Right cardiac atrium (tissue), 5 donors: Measurements from ENCODE around the gene PSMC3IP. TPM values are rescaled to one million over a fixed set of nuclear protein-coding genes. Genes with fewer than 3 reads are reported as not detected.
"Not testable (repeated sequence)": the region's sequence is repeated elsewhere in the genome, so short reads cannot be mapped to it uniquely, and the experiment has no call there.

Source experiments
- ATAC-seq, 2 donors: fragments of 200-7000 bp; cut with Tn5 transposase; one replicate each; pipeline versions ENCODE4 v1.8.0 to v1.9.1; 2020; ENCODE audit warnings: moderate library complexity in 2 of 2, mild to moderate bottlenecking in 1 of 2
- DNase-seq, 3 donors: peaks; one replicate each; pipeline ENCODE4 v3.0.0-alpha.2; 2020
- H3K27ac ChIP-seq: one replicate; pipeline ENCODE4 v1.5.1; 2013; ENCODE audit warnings: mild to moderate bottlenecking, low read length, control low read depth, moderate library complexity
- H3K27me3 ChIP-seq: one replicate; pipeline ENCODE4 v1.6.1; 2013; ENCODE audit not compliant: control insufficient read depth, insufficient read depth
- H3K4me1 ChIP-seq: one replicate; pipeline ENCODE4 v1.6.1; 2013; ENCODE audit warnings: low read length; ENCODE audit not compliant: control insufficient read depth, insufficient read depth
- H3K4me3 ChIP-seq: one replicate; pipeline ENCODE4 v1.5.1; 2013; ENCODE audit warnings: low read length, control low read depth
- H3K9me3 ChIP-seq: one replicate; pipeline ENCODE4 v1.6.1; 2013; ENCODE audit warnings: low read length; ENCODE audit not compliant: control insufficient read depth
- WGBS: extraction: QIAGEN DNeasy Blood & Tissue Kit; methylation state at CpG from one replicate; pipeline ENCODE4 v1.1.7; 2013; 5-methylcytosine and 5-hydroxymethylcytosine counted together
- intact Hi-C, 4 donors: fragments of 100-400 bp; cut with DNase I; formaldehyde crosslinking; loops; one replicate each; pipeline versions ENCODE4 v1.11.0 to v1.14.0; 2022 to 2023
- long read RNA-seq, 4 donors: library from polyadenylated mRNA; unstranded; transcript quantifications; one replicate each; pipeline ENCODE4 v2.0.0, GENCODE V29; 2020 to 2021
- polyA plus RNA-seq: library from polyadenylated mRNA; stranded (reverse); fragments of 200-250 nt; gene quantifications from one replicate; pipeline ENCODE4 v1.2.3, GENCODE V29; 2013
- total RNA-seq, 4 donors: library from RNA; stranded (reverse); fragmentation: NEBNext Ultra II Directional; extraction: Animal tissue kit (Norgen Biotek cat#: 25700); gene quantifications; one replicate each; pipeline ENCODE4 v1.2.1, GENCODE V29; 2021
- donor health status: healthy with polysubstance abuse.
- donor health status: DM: no; HTN: yes; CAD: no.
- donor health status: DM: no; HTN: no; CAD: no.
- donor health status: DM: no; HTN: yes; CAD: no; lungs with severe emphysema.
- donor health status: DM: yes; HTN: yes; CAD: no.

PSMC3IP gene, protein sequence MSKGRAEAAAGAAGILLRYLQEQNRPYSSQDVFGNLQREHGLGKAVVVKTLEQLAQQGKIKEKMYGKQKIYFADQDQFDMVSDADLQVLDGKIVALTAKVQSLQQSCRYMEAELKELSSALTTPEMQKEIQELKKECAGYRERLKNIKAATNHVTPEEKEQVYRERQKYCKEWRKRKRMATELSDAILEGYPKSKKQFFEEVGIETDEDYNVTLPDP
- 1 to 10 TPM; 1.4 to 3.3 (median 2.5) TPM for total RNA-seq
- 2.2 TPM for polyA plus RNA-seq
- long read RNA-seq, donor 1, partial matches to known transcripts, result 0 of 4 reads
- long read RNA-seq, donor 1, other reads (novel, unspliced or antisense), result 0 of 4 reads
- long read RNA-seq, donor 2, partial matches to known transcripts, result 0 of 1 reads
- long read RNA-seq, donor 2, other reads (novel, unspliced or antisense), result 0 of 1 reads
- long read RNA-seq, donor 3, partial matches to known transcripts, result 0 of 5 reads
- long read RNA-seq, donor 3, other reads (novel, unspliced or antisense), result 0 of 5 reads
- long read RNA-seq, donor 4, result 0 reads

DNA sequence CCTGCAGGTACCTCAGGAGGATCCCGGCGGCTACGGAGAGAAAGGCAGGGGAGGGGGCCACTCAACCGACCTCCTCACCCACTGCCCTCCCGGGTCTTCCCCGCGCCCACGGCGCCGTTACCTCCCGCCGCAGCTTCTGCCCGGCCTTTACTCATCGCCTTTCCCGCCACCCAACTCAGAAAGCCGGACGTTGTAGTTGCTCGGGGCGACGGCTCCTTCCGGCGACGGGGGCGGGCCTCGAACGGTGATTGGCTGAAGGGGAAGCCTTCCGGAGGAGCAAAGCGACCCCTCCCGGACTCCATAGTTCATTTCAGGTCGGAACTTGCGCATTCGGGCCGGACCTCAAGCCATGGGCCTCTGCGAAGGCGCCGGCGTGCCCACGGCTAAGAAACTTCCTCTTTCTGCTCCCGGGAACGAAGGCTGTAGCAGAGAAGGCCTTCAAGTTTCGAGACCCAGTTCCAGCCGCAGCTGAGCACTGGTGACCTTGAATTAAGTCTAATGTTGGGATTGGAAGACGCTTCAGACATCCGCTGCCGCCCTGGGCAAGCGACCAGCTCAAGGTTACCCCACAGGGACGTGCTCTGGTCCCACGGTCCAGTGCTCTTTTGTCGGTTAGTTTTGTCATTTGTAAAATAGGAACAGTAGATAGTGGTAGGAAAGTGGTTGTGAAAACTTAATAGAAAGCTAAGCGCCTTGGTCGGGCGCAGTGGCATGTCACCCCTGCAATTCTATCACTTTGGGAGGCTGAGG is at the start of gene PSMC3IP:
TSS of gene PSMC3IP (minus strand) at position 198 of the 750 bp plus-strand sequence. CDS start at position 155, 43 bp downstream.
- Histone ChIP-seq H3K27ac (peak within 1 kb of the TSS; percentile 85), H3K27me3 (no peaks in the 10 kb centered on the region), H3K4me1 (no peaks in the 10 kb centered on the region), H3K4me3 (peak within 1 kb of the TSS; percentile 60), H3K9me3 (no peaks in the 10 kb centered on the region)
- under 1% methylated on average over 52 of the region's 52 CpGs for WGBS
- DNase-seq (peak; percentile 97 to 98 (median 97)), ATAC-seq (peak; percentile 95)
- intact Hi-C loops, result loop anchor here in 2 of 4 donors (2.0 to 5.0 kb wide), 2 partner anchors 100 to 101 kb away; partner anchors contain the start of gene PLEKHH3 (in 1 of the 2)

GRCh38 chr17:42623732-42624596 is 46.4 kb upstream of the PSMC3IP start:
- no peak overlapping the region for H3K27ac ChIP-seq
- intact Hi-C loops, result no loop called here
- DNase-seq (peak in 1 of 3 donors; percentile 16), ATAC-seq (peak; percentile 43 to 75)
- no peaks in the 10 kb centered on the region for H3K27me3 ChIP-seq
- no peaks in the 10 kb centered on the region for H3K9me3 ChIP-seq
- WGBS, result 80% methylated on average over 7 of the region's 7 CpGs
- no peak overlapping the region for H3K4me3 ChIP-seq
- no peaks in the 10 kb centered on the region for H3K4me1 ChIP-seq

- H3K9me3 ChIP-seq, result no peaks in the 10 kb centered on the region
- no peak overlapping the region for H3K27ac ChIP-seq
- ATAC-seq, result no peak
- intact Hi-C loops, result no loop called here
- H3K27me3 ChIP-seq, result no peaks in the 10 kb centered on the region
- no peaks in the 10 kb centered on the region for H3K4me1 ChIP-seq
- H3K4me3 ChIP-seq, result no peak overlapping the region
- 84% methylated on average over 2 of the region's 2 CpGs for WGBS
- no peak for DNase-seq
These were observed 45.7 kb upstream of the PSMC3IP start for GRCh38 chr17:42623271-42623670.

DNA sequence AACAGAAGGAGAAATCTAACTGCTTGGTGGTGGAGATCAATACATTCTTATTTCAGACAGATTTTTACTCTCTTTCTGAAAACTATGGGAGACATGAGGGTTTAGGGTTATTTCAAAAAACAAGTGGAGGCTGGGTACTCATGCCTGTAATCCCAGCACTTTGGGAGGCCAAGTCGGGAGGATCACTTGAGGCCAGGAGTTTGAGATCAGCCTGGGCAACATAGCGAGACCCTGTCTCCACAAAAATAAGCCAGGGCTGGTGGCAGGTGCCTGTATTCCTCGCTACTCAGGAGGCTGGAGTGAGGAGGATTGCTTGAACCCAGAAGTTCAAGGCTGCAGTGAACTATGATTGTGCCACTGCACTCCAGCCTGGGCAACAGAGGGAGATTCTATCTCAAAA is 44.5 kb upstream of the PSMC3IP start:
- 90% methylated on average over 3 of the region's 3 CpGs for WGBS
- H3K9me3 ChIP-seq, H3K4me1 ChIP-seq, intact Hi-C loops, H3K27ac ChIP-seq, H3K4me3 ChIP-seq, ATAC-seq, H3K27me3 ChIP-seq: not testable (repeated sequence)
- DNase-seq, result peak in 1 of 3 donors; percentile 2

DNA sequence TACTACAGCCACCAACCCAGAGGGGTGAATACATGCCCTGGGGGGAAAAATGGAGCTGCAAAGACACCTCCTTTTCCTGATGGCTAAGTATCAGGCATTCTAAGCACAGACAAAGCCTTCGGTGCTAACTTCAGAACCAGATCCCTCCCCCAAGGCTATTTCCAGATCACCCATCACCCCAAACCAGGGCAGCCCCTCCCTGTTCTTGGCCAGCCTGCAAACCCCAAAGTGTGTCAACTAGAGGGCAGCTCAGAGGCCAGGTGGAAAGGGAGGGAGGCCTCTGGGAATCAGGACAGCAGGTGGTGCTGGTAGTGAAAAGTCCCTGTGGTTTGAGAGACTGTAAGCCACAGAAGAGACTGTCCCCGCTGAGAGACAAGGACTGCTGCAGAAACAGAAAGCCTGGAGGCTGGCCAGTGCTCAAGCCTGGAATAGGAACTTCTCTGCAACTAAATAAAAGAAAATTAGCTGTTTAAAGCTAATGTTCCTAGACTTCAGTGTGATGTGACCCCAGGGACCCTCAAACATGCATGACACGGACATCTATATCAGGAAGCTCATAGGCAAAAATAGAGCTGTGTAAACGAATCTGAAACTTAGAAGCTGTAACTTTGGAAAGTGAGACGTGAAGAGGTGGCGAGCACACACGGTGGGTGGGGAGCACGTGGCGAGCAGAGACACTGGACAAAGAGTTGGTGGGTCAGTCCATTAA is 41.1 kb upstream of the PSMC3IP start:
- Histone ChIP-seq H3K27me3 (no peaks in the 10 kb centered on the region), H3K4me1 (peaks cover 5% of the 10 kb centered on the region), H3K9me3 (no peaks in the 10 kb centered on the region), H3K4me3 (no peak overlapping the region), H3K27ac (peak overlapping the region; percentile 38)
- ATAC-seq (peak; percentile 69 to 88), DNase-seq (peak; percentile 22 to 74 (median 60))
- intact Hi-C loops, result loop anchor here in 1 of 4 donors (5.0 kb wide), 1 partner anchor 34 kb away; no protein-coding TSS in a partner anchor
- WGBS, result 21% methylated on average over 9 of the region's 9 CpGs

- H3K27me3 ChIP-seq, result no peaks in the 10 kb centered on the region
- DNase-seq (peak in 1 of 3 donors; percentile 34), ATAC-seq (peak; percentile 18 to 27)
- H3K4me1 ChIP-seq, result peaks cover 5% of the 10 kb centered on the region
- H3K27ac ChIP-seq, result peak overlapping the region; percentile 38
- intact Hi-C loops, result loop anchor here in 1 of 4 donors (5.0 kb wide), 1 partner anchor 34 kb away; no protein-coding TSS in a partner anchor
- H3K4me3 ChIP-seq, result no peak overlapping the region
- 39% methylated on average over 4 of the region's 4 CpGs for WGBS
- H3K9me3 ChIP-seq, result no peaks in the 10 kb centered on the region
These were observed 40.5 kb upstream of the PSMC3IP start for GRCh38 chr17:42617956-42618431.

- Histone ChIP-seq H3K27me3 (no peaks in the 10 kb centered on the region), H3K4me3 (no peak overlapping the region), H3K4me1 (peaks cover 7% of the 10 kb centered on the region), H3K27ac (no peak overlapping the region), H3K9me3 (no peaks in the 10 kb centered on the region)
- ATAC-seq (no peak), DNase-seq (peak in 1 of 3 donors; percentile 13)
- WGBS, result 95% methylated on average over 17 of the region's 17 CpGs
- intact Hi-C loops, result no loop called here
These were observed 36.3 kb upstream of the PSMC3IP start for GRCh38 chr17:42613699-42614295.

GRCh38 chr17:42612013-42612412 is 34.5 kb upstream of the PSMC3IP start:
- H3K9me3 ChIP-seq, result no peaks in the 10 kb centered on the region
- ATAC-seq, result no peak
- peak in 1 of 3 donors; percentile 28 for DNase-seq
- no peak overlapping the region for H3K4me3 ChIP-seq
- no peaks in the 10 kb centered on the region for H3K27me3 ChIP-seq
- no peak overlapping the region for H3K27ac ChIP-seq
- intact Hi-C loops, result no loop called here
- H3K4me1 ChIP-seq, result peaks cover 3% of the 10 kb centered on the region
- 94% methylated on average over 4 of the region's 4 CpGs for WGBS
